OCI-LY3 (cell line): ENCODE data around the gene RSPH1.

Source experiments
- H2AFZ ChIP-seq: fragments of 200-600, 300-600 bp; shearing (Covaris generic); 2 replicates; pipeline ENCODE4 v1.6.0; 2014; ENCODE audit warnings: antibody characterized with exemption, low read depth, low read length
- H3K27ac ChIP-seq: fragments of 200-600, 300-600 bp; sonication (generic); 2 replicates; pipeline ENCODE4 v1.5.1; 2014; ENCODE audit warnings: mild to moderate bottlenecking, low read length, moderate library complexity, mixed read lengths
- H3K27me3 ChIP-seq: fragments of 200-600, 300-600 bp; sonication (generic); 2 replicates; pipeline ENCODE4 v1.6.1; 2014; ENCODE audit warnings: low read depth, low read length, mixed read lengths
- H3K36me3 ChIP-seq: fragments of 200-600, 300-600 bp; sonication (generic); replicated peaks from 2 replicates; pipeline ENCODE3; 2014; ENCODE audit warnings: low read depth, low read length, mixed read lengths
- H3K4me1 ChIP-seq: fragments of 300-600, 200-600 bp; sonication (generic); 2 replicates; pipeline ENCODE4 v1.6.1; 2014; ENCODE audit warnings: low read length, mixed read lengths
- H3K4me2 ChIP-seq: fragments of 200-600, 300-600 bp; sonication (generic); 2 replicates; pipeline ENCODE4 v1.6.1; 2014; ENCODE audit warnings: low read length, mixed read lengths
- H3K4me3 ChIP-seq: fragments of 300-600, 200-600 bp; sonication (generic); 2 replicates; pipeline ENCODE4 v1.5.1; 2014; ENCODE audit warnings: antibody characterized with exemption, mild to moderate bottlenecking, low read length, moderate library complexity
- H3K79me2 ChIP-seq: fragments of 300-600, 200-600 bp; shearing (Covaris generic); 2 replicates; pipeline ENCODE4 v1.6.1; 2014; ENCODE audit warnings: mild to moderate bottlenecking, low read length, mixed read lengths
- H3K9ac ChIP-seq: fragments of 300-600, 200-600 bp; shearing (Covaris generic); 2 replicates; pipeline ENCODE4 v1.6.0; 2014; ENCODE audit warnings: mild to moderate bottlenecking, low read length, moderate library complexity
- H3K9me3 ChIP-seq: fragments of 200-600, 300-600 bp; shearing (Covaris generic); 2 replicates; pipeline ENCODE4 v1.6.1; 2014; ENCODE audit warnings: low read length, mixed read lengths; ENCODE audit not compliant: insufficient read depth
- H4K20me1 ChIP-seq: fragments of 200-600, 300-600 bp; sonication (generic); 2 replicates; pipeline ENCODE4 v1.6.1; 2016; ENCODE audit warnings: low read length, mixed read lengths; ENCODE audit not compliant: insufficient read depth
- EZH2phosphoT487 ChIP-seq: fragments of 200-600 bp; shearing (Covaris generic); IDR thresholded peaks from 2 replicates; pipeline ENCODE4 v1.6.1; 2018; ENCODE audit warnings: antibody characterized with exemption, mixed run types, low read depth
- TF ChIP-seq, protein P1 (sequence below): fragments of 200-600, 300-600 bp; sonication (generic); IDR thresholded peaks from 2 replicates; pipeline ENCODE4 v1.5.1; 2014; ENCODE audit warnings: antibody characterized with exemption, low read length, low read depth

RSPH1 gene

DNA sequence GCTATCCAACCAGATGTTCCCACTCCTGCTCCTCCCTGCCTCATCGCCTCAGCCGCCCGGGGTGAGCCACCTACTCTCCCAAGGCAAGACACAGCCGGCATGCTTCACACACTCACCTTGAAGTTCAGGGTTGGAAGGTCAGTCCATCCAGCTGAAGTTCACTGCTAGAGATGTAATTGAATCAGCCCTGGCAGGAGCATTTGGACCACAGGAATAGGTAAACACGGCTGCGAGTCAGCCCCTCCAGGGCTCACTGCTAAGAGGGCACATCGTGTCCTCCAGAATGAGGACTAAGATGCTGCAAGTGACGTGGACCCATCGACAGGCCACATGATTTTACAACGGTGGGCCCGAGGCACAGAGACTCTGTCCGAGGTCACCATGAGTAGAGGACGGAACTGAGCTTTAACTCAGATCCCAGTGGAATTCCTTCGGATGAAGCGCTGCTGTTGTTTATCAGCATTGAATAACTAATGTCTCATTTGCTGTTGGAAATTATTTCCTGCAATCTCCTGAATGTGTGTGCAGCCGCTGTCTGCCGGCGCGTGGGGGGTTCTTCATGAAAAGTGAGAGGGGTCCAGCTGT, 41.9 kb downstream of the RSPH1 start:
- no peak overlapping the region for H3K27ac ChIP-seq

DNA sequence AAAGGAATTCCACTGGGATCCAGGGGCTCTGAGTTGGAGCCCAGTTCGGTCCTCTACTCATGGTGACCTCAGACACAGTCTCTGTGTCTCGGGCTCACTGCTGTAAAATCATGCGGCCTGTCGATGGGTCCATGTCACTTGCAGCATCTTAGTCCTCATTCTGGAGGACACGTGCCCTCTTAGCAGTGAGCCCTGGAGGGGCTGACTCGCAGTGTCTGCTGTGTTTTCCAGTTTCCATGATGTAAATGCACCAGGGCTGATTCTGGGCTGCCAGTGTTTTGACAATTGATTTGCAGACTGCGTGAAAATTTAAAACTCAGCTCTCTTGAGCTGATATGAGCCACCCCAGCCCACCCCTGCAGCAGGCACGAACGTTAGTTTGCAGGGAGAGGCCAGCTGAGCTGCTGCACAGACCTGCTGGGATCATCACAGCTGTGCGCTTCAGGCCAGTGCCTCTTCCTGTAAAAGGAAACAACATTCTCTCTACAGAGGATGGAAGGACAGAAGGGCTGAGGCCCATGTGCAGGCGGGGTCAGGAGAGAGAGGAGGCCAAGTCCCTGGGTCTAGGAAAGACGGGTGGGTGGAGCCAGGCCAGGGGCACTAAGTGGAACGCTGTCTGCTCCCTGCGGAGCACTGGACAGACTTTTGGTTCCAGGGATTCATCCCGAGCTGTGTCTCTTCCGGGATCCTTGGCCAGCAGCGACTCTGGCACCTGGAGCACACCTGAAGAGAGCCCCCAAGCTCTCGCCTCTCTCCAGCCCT, 42.6 kb downstream of the RSPH1 start:
- no peaks in the 10 kb centered on the region for H3K27me3 ChIP-seq
- H3K9ac ChIP-seq = no peak overlapping the region
- no peaks in the 10 kb centered on the region for H4K20me1 ChIP-seq
- H3K4me3 ChIP-seq = no peak overlapping the region
- H3K9me3 ChIP-seq = no peaks in the 10 kb centered on the region
- peaks cover 17% of the 10 kb centered on the region for H3K4me1 ChIP-seq
- H2AFZ ChIP-seq = no peak overlapping the region
- no peaks in the 10 kb centered on the region for H3K36me3 ChIP-seq
- H3K79me2 ChIP-seq = no peaks in the 10 kb centered on the region
- no peak overlapping the region for H3K27ac ChIP-seq
- no peak for TF ChIP-seq EZH2phosphoT487
- TF ChIP-seq, protein P1, sequence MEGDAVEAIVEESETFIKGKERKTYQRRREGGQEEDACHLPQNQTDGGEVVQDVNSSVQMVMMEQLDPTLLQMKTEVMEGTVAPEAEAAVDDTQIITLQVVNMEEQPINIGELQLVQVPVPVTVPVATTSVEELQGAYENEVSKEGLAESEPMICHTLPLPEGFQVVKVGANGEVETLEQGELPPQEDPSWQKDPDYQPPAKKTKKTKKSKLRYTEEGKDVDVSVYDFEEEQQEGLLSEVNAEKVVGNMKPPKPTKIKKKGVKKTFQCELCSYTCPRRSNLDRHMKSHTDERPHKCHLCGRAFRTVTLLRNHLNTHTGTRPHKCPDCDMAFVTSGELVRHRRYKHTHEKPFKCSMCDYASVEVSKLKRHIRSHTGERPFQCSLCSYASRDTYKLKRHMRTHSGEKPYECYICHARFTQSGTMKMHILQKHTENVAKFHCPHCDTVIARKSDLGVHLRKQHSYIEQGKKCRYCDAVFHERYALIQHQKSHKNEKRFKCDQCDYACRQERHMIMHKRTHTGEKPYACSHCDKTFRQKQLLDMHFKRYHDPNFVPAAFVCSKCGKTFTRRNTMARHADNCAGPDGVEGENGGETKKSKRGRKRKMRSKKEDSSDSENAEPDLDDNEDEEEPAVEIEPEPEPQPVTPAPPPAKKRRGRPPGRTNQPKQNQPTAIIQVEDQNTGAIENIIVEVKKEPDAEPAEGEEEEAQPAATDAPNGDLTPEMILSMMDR = no peak
- H3K4me2 ChIP-seq = no peak overlapping the region

More for the DNA sequence above, 41.9 kb downstream of the RSPH1 start:
- Histone ChIP-seq H3K9me3 (no peaks in the 10 kb centered on the region), H3K9ac (no peak overlapping the region), H3K4me3 (no peak overlapping the region), H3K27me3 (no peaks in the 10 kb centered on the region), H3K4me1 (peaks cover 24% of the 10 kb centered on the region), H2AFZ (no peak overlapping the region), H3K4me2 (no peak overlapping the region), H3K79me2 (no peaks in the 10 kb centered on the region), H3K36me3 (no peaks in the 10 kb centered on the region), H4K20me1 (no peaks in the 10 kb centered on the region)
- TF ChIP-seq, protein P1 = no peak
- no peak for TF ChIP-seq EZH2phosphoT487

DNA sequence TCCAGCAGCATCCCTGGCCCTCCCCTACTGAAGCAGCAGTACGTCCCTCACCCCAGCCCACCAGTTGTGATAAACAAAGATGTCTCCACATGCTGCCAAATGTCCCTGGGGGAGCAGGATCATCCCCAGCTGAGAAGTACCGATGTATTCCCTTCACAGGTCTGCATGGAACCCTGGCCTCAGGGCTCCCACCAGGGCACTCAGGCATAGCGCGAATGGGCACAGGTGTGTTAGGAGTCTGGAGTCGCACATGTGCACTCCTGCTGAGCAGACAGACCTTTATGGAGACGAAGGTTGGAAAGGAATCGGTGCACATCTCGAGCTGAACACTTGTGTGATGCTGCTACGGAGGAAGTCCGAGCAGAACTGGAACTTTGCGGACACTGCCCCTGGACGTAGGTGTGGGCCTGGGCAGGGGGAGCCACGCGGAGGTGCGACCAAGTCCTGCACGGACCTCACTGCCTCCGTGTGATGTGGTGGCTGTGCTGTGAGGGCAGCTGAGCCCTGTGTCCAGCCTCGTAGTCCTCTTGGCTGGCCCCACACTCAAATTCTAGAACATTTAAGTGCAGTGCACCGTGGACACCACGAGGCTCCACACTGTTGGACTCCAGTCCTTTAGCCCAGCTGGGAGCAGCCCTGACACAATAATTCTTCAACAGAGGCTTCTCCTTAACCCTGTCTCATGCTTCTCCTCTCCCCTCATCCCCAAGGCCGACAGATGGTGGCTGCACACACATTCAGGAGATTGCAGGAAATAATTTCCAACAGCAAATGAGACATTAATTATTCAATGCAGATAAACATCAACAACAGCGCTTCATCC, 43.4 kb downstream of the RSPH1 start:
- H2AFZ ChIP-seq = no peak overlapping the region
- no peak overlapping the region for H3K9ac ChIP-seq
- no peaks in the 10 kb centered on the region for H4K20me1 ChIP-seq
- H3K4me1 ChIP-seq = peaks cover 17% of the 10 kb centered on the region
- no peak overlapping the region for H3K27ac ChIP-seq
- no peaks in the 10 kb centered on the region for H3K79me2 ChIP-seq
- H3K27me3 ChIP-seq = no peaks in the 10 kb centered on the region
- H3K9me3 ChIP-seq = no peaks in the 10 kb centered on the region
- H3K4me3 ChIP-seq = no peak overlapping the region
- H3K4me2 ChIP-seq = no peak overlapping the region
- TF ChIP-seq EZH2phosphoT487 = no peak
- TF ChIP-seq, protein P1 = no peak
- H3K36me3 ChIP-seq = no peaks in the 10 kb centered on the region

DNA sequence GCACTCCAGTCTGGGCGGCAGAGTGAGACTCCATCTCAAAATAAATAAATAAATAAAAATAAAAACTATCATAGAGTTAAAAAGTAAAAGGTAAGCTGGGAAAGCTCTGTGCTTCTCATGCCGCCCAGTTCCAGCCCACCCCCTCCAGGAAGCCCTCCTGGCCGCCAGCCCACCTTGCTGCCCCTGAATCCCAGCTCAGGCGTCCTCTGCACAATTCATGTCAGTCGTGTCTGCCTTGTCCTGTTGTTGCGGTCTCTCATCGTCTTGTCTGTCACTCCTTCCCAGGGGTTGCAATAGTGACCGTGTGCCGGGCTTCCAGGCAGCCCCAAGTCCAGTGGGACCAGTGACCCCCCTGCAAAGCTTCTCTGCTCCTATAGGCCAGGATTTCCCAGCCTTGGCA, 44.1 kb downstream of the RSPH1 start:
- Histone ChIP-seq H3K9me3 (no peaks in the 10 kb centered on the region), H3K79me2 (no peaks in the 10 kb centered on the region), H3K4me2 (no peak overlapping the region), H4K20me1 (no peaks in the 10 kb centered on the region), H3K4me1 (peaks cover 17% of the 10 kb centered on the region), H3K36me3 (no peaks in the 10 kb centered on the region), H2AFZ (no peak overlapping the region), H3K27me3 (no peaks in the 10 kb centered on the region), H3K27ac (no peak overlapping the region), H3K4me3 (no peak overlapping the region), H3K9ac (no peak overlapping the region)
- no peak for TF ChIP-seq EZH2phosphoT487
- TF ChIP-seq, protein P1 = no peak
